HepG2 (cell line): Measurements from ENCODE around the gene HOXD3.

Experiments used
- ATF3 ChIP-seq: sonication (generic); formaldehyde crosslinking; IDR thresholded peaks from 2 replicates; pipeline ENCODE4 v1.4.0; 2020; ENCODE audit warnings: missing genetic modification reagents
- E2F1 ChIP-seq: sonication (generic); formaldehyde crosslinking; IDR thresholded peaks from 2 replicates; pipeline ENCODE4 v1.5.0; 2020; ENCODE audit warnings: missing genetic modification reagents
- FOSL2 ChIP-seq: sonication (generic); formaldehyde crosslinking; IDR thresholded peaks from 2 replicates; pipeline ENCODE4 v1.4.0; 2020; ENCODE audit warnings: missing genetic modification reagents
- HOXA3 ChIP-seq: sonication (generic); formaldehyde crosslinking; IDR thresholded peaks from 2 replicates; pipeline ENCODE4 v1.5.0; 2020; ENCODE audit warnings: missing genetic modification reagents
- KAT8 ChIP-seq: IDR thresholded peaks from 2 replicates; pipeline ENCODE4 v1.6.1; 2016; ENCODE audit warnings: missing genetic modification reagents, missing compliant biosample characterization
- NONO ChIP-seq, 2 experiments: fragments of 450-650 bp in 1 of 2; sonication (generic) in 1 of 2; formaldehyde crosslinking in 1 of 2; IDR thresholded peaks in 1 of 2; conservative IDR thresholded peaks in 1 of 2; 2 replicates each; pipeline versions ENCODE4 v1.6.1 to v1.8.0; 2017 to 2022; ENCODE audit warnings: mild to moderate bottlenecking in 1 of 2, missing genetic modification reagents in 1 of 2, moderate library complexity in 1 of 2
- PRDM10 ChIP-seq: sonication (generic); formaldehyde crosslinking; IDR thresholded peaks from 2 replicates; pipeline ENCODE4 v1.4.0; 2020; ENCODE audit warnings: low read depth, missing genetic modification reagents
- SKIL ChIP-seq: sonication (generic); formaldehyde crosslinking; IDR thresholded peaks from 2 replicates; pipeline ENCODE4 v1.8.0; 2022; ENCODE audit warnings: missing genetic modification reagents, mild to moderate bottlenecking, moderate library complexity, borderline replicate concordance
- TBP ChIP-seq: sonication (generic); formaldehyde crosslinking; IDR thresholded peaks from 2 replicates; pipeline ENCODE4 v1.5.0; 2020; ENCODE audit warnings: missing genetic modification reagents
- TCF12 ChIP-seq, 2 experiments: fragments of 450-650 bp in 1 of 2; sonication (generic) in 1 of 2; formaldehyde crosslinking in 1 of 2; IDR thresholded peaks; 2 replicates each; pipeline versions ENCODE4 v1.6.1 to v1.8.0; 2017 to 2022; ENCODE audit warnings: antibody characterized with exemption in 1 of 2, mild to moderate bottlenecking in 1 of 2, missing genetic modification reagents in 1 of 2, moderate library complexity in 1 of 2

- TF ChIP-seq TCF12 (IDR thresholded peaks at IDR 0.05) = no peak
- no peak for TF ChIP-seq TCF12 (CRISPR knock-in tag; IDR thresholded peaks at IDR 0.05)
- TF ChIP-seq SKIL (CRISPR knock-in tag) = no peak
- no peak for TF ChIP-seq PRDM10 (CRISPR knock-in tag)
- no peak for TF ChIP-seq NONO (IDR thresholded peaks at IDR 0.05)
- no peak for TF ChIP-seq NONO (CRISPR knock-in tag; conservative IDR thresholded peaks at IDR 0.05)
- no peak for TF ChIP-seq ATF3 (CRISPR knock-in tag)
- no peak for TF ChIP-seq E2F1 (CRISPR knock-in tag)
- no peak for TF ChIP-seq KAT8 (CRISPR knock-in tag)
- no peak for TF ChIP-seq HOXA3 (CRISPR knock-in tag)
- no peak for TF ChIP-seq TBP (CRISPR knock-in tag)
- TF ChIP-seq FOSL2 (CRISPR knock-in tag) = no peak
Measured at GRCh38 chr2:176147800-176148496, 9.2 kb upstream of the HOXD3 start.
